Erythroblast (primary cell): ENCODE results near the gene NTRK2.
"Not testable (repeated sequence)": the region's sequence is repeated elsewhere in the genome, so short reads cannot be mapped to it uniquely, and the experiment has no call there.

Experiments used
- DNase-seq, 2 experiments: peaks; one replicate each; lab custom pipeline; 2025; lab: John Stamatoyannopoulos, UW
- GATA1 ChIP-seq: IDR thresholded peaks from 2 replicates; pipeline ENCODE4 v1.6.1; 2011; ENCODE audit warnings: low read depth, mild to moderate bottlenecking, control low read depth, low read length, moderate library complexity
- POLR2A ChIP-seq: IDR thresholded peaks from 2 replicates; pipeline ENCODE4 v1.6.1; 2011; ENCODE audit warnings: mild to moderate bottlenecking, low read length

NTRK2 gene

GRCh38 chr9:85053206-85053786 is 383.8 kb downstream of the NTRK2 start:
- no peak for DNase-seq
- no peak for TF ChIP-seq GATA1
- no peak for TF ChIP-seq POLR2A

- DNase-seq = no peak
- TF ChIP-seq GATA1 = no peak
- TF ChIP-seq POLR2A = no peak
Observed at GRCh38 chr9:85054017-85054416, 384.5 kb downstream of the NTRK2 start.

- DNase-seq = no peak
- TF ChIP-seq GATA1 = no peak
- no peak for TF ChIP-seq POLR2A
Observed at GRCh38 chr9:85055506-85056202, 386.1 kb downstream of the NTRK2 start.

GRCh38 chr9:85056203-85056572 is 386.7 kb downstream of the NTRK2 start:
- TF ChIP-seq GATA1 (no peak), POLR2A (no peak)
- DNase-seq = no peak

- DNase-seq = no peak
- TF ChIP-seq POLR2A (no peak), GATA1 (no peak)
Observed at GRCh38 chr9:85061969-85062368, 392.4 kb downstream of the NTRK2 start.

- TF ChIP-seq POLR2A (no peak), GATA1 (no peak)
- DNase-seq = no peak
Observed at GRCh38 chr9:85062385-85063022, 393.0 kb downstream of the NTRK2 start.

- TF ChIP-seq GATA1 = no peak
- no peak for TF ChIP-seq POLR2A
- DNase-seq = no peak
Observed at GRCh38 chr9:85064811-85065371, 395.4 kb downstream of the NTRK2 start.

GRCh38 chr9:85067792-85068191 is 398.3 kb downstream of the NTRK2 start:
- TF ChIP-seq POLR2A (no peak), GATA1 (no peak)

GRCh38 chr9:85069421-85069820 is 399.9 kb downstream of the NTRK2 start:
- not testable (repeated sequence) for DNase-seq

More at GRCh38 chr9:85067792-85068191, 398.3 kb downstream of the NTRK2 start:
- no peak for DNase-seq
